Thyroid gland (tissue), 4 donors: ENCODE results near the gene AHRR. TPM values are rescaled to one million over a fixed set of nuclear protein-coding genes. Genes with fewer than 3 reads are reported as not detected.
A peak's percentile ranks its signal among the peaks of the same experiment; 100 is the strongest.
"Not testable (repeated sequence)": the region's sequence is repeated elsewhere in the genome, so short reads cannot be mapped to it uniquely, and the experiment has no call there.

Source experiments
- DNase-seq, 2 donors: peaks; one replicate each; pipeline ENCODE4 v3.0.0-alpha.2; 2019
- H3K27ac ChIP-seq, 3 donors: fragments of 200-600 bp; sonication (generic); 1 replicate in 2 of 3; 2 replicates in 1 of 3; pipeline ENCODE4 v1.5.1; 2016 to 2019; ENCODE audit warnings: mild to moderate bottlenecking in 1 of 3, moderate library complexity in 1 of 3
- H3K27me3 ChIP-seq: fragments of 200-600 bp; sonication (generic); one replicate; pipeline ENCODE4 v1.5.1; 2019
- H3K36me3 ChIP-seq, 2 donors: fragments of 200-600 bp; sonication (generic); one replicate each; pipeline ENCODE4 v1.5.1; 2016 to 2019
- H3K4me1 ChIP-seq, 2 donors: fragments of 200-600 bp; sonication (generic); one replicate each; pipeline ENCODE4 v1.5.1; 2017 to 2019
- H3K4me3 ChIP-seq, 3 donors: fragments of 200-600 bp; sonication (generic); replicated peaks in 1 of 3; 1 replicate in 2 of 3; 2 replicates in 1 of 3; pipeline ENCODE4 v1.5.1; 2016; ENCODE audit warnings: mild to moderate bottlenecking in 1 of 3
- H3K9me3 ChIP-seq: fragments of 200-600 bp; sonication (generic); one replicate; pipeline ENCODE4 v1.5.1; 2017
- POLR2A ChIP-seq, 2 donors: fragments of 450-650 bp; IDR thresholded peaks; one replicate each; pipeline ENCODE4 v1.6.1; 2017; ENCODE audit warnings: antibody characterized with exemption in 2 of 2, mild to moderate bottlenecking in 2 of 2, moderate library complexity in 1 of 2
- WGBS, 2 donors: methylation state at CpG; one replicate each; pipeline ENCODE4 v1.1.5; 2017; 5-methylcytosine and 5-hydroxymethylcytosine counted together
- intact Hi-C: fragments of 100-400 bp; cut with DNase I; formaldehyde crosslinking; loops from one replicate; pipeline ENCODE4 v1.15.1; 2023
- total RNA-seq, 4 donors: library from RNA; depleted of rRNA; stranded (reverse); fragments of >200 nt; gene quantifications; one replicate each; pipeline ENCODE4 v1.2.3, GENCODE V29; 2016
- TF ChIP-seq, protein P1 (sequence below), 6 experiments: fragments of 200-600 bp in 3 of 6; fragments of 450-650 bp in 3 of 6; sonication (generic) in 3 of 6; IDR thresholded peaks; one replicate each; pipeline ENCODE4 v1.5.1; 2016 to 2019; ENCODE audit warnings: antibody characterized with exemption in 6 of 6, mild to moderate bottlenecking in 2 of 6, inconsistent platforms in 1 of 6, moderate library complexity in 1 of 6

AHRR gene
- total RNA-seq, 4 donors from 2014 or later = 0.88 to 2.1 (median 1.3) TPM

- H3K9me3 ChIP-seq = no peaks in the 10 kb centered on the region
- TF ChIP-seq POLR2A (IDR thresholded peaks at IDR 0.05) = no peak
- TF ChIP-seq, protein P1, sequence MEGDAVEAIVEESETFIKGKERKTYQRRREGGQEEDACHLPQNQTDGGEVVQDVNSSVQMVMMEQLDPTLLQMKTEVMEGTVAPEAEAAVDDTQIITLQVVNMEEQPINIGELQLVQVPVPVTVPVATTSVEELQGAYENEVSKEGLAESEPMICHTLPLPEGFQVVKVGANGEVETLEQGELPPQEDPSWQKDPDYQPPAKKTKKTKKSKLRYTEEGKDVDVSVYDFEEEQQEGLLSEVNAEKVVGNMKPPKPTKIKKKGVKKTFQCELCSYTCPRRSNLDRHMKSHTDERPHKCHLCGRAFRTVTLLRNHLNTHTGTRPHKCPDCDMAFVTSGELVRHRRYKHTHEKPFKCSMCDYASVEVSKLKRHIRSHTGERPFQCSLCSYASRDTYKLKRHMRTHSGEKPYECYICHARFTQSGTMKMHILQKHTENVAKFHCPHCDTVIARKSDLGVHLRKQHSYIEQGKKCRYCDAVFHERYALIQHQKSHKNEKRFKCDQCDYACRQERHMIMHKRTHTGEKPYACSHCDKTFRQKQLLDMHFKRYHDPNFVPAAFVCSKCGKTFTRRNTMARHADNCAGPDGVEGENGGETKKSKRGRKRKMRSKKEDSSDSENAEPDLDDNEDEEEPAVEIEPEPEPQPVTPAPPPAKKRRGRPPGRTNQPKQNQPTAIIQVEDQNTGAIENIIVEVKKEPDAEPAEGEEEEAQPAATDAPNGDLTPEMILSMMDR (IDR thresholded peaks at IDR 0.05) = no peak
- intact Hi-C loops = no loop called here
- H3K27ac ChIP-seq = peak overlapping the region in 2 of 3 donors; percentile 62 to 65
- peak; percentile 43 to 52 for DNase-seq
- H3K36me3 ChIP-seq = no peaks in the 10 kb centered on the region
- WGBS, 2 donors = 1 to 2% methylated on average over 32 to 39 of the region's 44 CpGs
- H3K4me3 ChIP-seq = peak overlapping the region; percentile 14 to 93 (median 39)
- peaks cover 20 to 24% of the 10 kb centered on the region in 2 donors for H3K4me1 ChIP-seq
- H3K27me3 ChIP-seq = peaks cover 6% of the 10 kb centered on the region
Measured at GRCh38 chr5:473551-474192, 152.2 kb downstream of the AHRR start.

- H3K27me3 ChIP-seq = peaks cover 11% of the 10 kb centered on the region
- peak overlapping the region in 1 of 3 donors; percentile 93 for H3K4me3 ChIP-seq
- peaks cover 20 to 24% of the 10 kb centered on the region in 2 donors for H3K4me1 ChIP-seq
- H3K9me3 ChIP-seq, DNase-seq, H3K27ac ChIP-seq, H3K36me3 ChIP-seq, intact Hi-C loops: not testable (repeated sequence)
- 0% methylated on average over 9 of the region's 50 CpGs; no CpG with 5 or more reads in 1 of the 2 donors for WGBS, 2 donors
Measured at GRCh38 chr5:474232-474839, 152.8 kb downstream of the AHRR start.

DNA sequence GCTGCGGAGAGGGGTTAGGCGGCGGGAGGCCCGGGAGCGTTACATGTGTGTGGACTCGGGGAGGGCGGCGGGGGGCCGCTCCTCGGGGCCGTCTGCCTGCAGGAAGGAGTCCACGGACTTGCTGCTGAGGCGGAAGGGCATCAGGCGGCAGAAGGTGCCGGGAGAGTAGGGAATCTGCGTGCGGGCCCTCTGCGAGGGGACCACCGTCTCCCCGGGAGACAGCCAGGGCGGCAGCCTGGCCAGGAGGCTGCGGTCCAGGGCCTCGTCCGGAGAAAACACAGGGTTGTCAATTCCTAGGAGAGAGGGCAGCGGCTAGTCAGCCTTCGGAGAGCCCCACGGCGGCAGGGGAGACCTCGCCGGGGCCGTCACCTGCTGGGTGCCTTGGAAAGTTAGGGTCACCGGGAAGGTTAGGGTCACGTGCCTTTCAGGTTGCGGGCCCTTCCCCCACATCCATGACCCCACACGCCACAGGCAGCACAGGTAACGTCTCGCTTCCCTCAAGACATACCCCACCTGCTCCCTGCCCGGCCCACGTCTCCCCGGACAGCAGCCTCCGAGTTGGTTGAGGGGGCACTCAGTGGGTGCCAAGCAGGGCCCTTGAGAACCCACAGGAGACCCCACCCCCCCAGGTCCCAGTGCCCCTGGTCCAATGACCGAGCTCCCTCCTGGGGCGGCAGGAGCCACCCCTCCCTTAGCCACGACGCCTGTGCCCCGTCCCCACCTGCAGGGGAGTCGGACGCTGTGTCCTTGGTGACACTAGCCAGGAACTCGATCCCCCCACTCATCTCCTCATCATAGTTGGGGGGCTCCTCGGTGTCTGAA, 153.5 kb downstream of the AHRR start:
- 0 to 15% methylated on average over 5 to 38 of the region's 50 CpGs for WGBS, 2 donors
- no peak for DNase-seq
- no peak for TF ChIP-seq POLR2A (IDR thresholded peaks at IDR 0.05)
- TF ChIP-seq, protein P1 (IDR thresholded peaks at IDR 0.05) = no peak
- Histone ChIP-seq H3K36me3 (no peaks in the 10 kb centered on the region), H3K9me3 (no peaks in the 10 kb centered on the region), H3K27me3 (peaks cover 17% of the 10 kb centered on the region), H3K4me3 (no peak overlapping the region), H3K4me1 (peaks cover 20 to 24% of the 10 kb centered on the region in 2 donors), H3K27ac (no peak overlapping the region)
- intact Hi-C loops = no loop called here

DNA sequence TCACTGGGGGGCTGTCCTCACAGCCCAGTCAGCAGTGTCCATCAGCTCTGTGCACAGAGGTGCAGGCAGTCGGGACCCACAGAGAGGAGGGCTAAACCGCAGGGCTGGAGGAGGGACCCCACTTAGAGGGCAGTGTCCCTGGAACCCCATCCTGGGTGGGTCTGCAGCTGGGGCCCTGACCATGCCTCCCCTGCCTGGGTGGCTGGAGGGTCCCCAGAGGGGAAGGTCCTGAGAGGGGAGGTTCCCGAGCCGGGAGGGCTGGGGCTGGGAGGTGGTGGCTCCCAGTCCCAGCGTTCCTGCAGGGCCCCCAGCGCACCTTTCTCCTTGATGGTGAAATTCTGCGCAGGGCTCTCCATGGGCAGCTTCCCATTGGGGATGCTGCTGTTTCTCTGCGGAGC, 154.2 kb downstream of the AHRR start:
- H3K27ac ChIP-seq = no peak overlapping the region
- no peak for DNase-seq
- H3K4me3 ChIP-seq = no peak overlapping the region
- no peaks in the 10 kb centered on the region for H3K9me3 ChIP-seq
- 12 to 88% methylated on average over 3 to 5 of the region's 8 CpGs for WGBS, 2 donors
- peaks cover 17% of the 10 kb centered on the region for H3K27me3 ChIP-seq
- no peak for TF ChIP-seq POLR2A (IDR thresholded peaks at IDR 0.05)
- TF ChIP-seq, protein P1 (IDR thresholded peaks at IDR 0.05) = no peak
- H3K36me3 ChIP-seq = no peaks in the 10 kb centered on the region
- intact Hi-C loops = no loop called here
- peaks cover 20 to 24% of the 10 kb centered on the region in 2 donors for H3K4me1 ChIP-seq

GRCh38 chr5:476102-476813, 154.7 kb downstream of the AHRR start:
- WGBS, 2 donors = 76 to 89% methylated on average over 25 to 39 of the region's 51 CpGs
- H3K36me3 ChIP-seq = no peaks in the 10 kb centered on the region
- peaks cover 20% of the 10 kb centered on the region in 2 donors for H3K4me1 ChIP-seq
- no peak overlapping the region for H3K27ac ChIP-seq
- H3K4me3 ChIP-seq = no peak overlapping the region
- no peak for DNase-seq
- no peaks in the 10 kb centered on the region for H3K9me3 ChIP-seq
- intact Hi-C loops = no loop called here
- peaks cover 17% of the 10 kb centered on the region for H3K27me3 ChIP-seq
- TF ChIP-seq POLR2A (IDR thresholded peaks at IDR 0.05) = no peak
- TF ChIP-seq, protein P1 (IDR thresholded peaks at IDR 0.05) = no peak
